Activated T-cell treated with anti-CD3 and anti-CD28 coated beads, Interleukin-2, amount 50 U/mL, for 1 hour (primary cell): Measurements from ENCODE around the gene CNGB1.
"Not testable (repeated sequence)": the region's sequence is repeated elsewhere in the genome, so short reads cannot be mapped to it uniquely, and the experiment has no call there.

ENCODE experiments used
- DNase-seq: peaks from one replicate; pipeline ENCODE4 v3.0.0-alpha.2; 2020

CNGB1 gene

DNA sequence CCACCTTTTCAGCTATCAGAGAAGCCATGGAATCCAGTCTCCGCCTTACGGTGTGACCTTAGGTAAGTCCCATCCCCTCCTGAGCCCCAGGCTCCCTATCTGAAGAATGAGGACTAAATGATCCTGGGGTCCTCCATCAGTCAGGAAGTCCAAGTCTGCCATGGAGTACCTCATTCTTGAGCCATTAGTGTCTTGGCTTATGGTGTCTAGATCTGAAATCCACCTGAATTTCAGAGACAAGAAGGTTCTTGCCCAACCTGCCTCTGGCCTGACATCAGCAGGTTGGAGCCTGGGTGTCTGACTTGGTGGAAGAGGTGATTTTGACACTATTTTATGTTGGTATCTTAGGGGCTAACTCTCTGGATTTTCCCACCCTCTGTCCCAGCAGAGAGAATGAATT, 47.1 kb downstream of the CNGB1 start:
- DNase-seq, result no peak

DNA sequence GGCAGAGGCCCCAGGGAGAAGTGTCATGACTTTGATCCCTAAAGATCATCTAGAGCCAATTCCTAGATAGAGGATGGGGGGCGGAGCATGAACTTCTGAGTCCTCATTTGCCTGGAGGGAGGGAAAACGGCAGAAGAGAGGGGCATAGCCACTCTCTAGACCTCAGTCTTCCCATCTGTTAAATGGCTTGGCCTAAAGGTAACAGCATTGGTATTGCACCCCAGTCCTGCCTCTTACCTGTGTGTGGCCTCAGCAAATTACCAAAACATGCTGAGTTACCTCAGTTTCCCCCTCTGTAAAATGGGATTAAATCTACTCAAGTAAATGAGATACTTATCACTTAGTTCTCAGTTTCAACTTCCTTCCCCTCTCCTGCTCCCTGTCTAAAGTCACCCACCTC, 47.5 kb downstream of the CNGB1 start:
- DNase-seq, result no peak

DNA sequence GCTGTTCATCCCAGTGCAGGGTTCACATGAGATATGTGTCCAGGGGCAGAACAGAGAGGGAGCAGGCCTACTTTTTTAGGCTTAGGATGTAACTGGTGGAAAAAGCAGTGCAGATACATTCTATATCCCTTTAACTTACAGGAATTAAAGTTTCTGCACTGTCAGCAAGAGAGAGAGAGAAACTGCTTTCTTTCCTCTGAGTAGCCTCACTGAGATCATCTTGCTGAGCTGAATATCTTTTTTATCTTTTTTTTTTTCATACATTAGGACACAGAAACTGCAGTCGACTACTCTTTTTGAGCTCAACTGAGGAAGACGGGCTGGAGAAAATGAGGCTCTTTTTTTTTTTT, 50.1 kb downstream of the CNGB1 start:
- DNase-seq, result no peak

DNA sequence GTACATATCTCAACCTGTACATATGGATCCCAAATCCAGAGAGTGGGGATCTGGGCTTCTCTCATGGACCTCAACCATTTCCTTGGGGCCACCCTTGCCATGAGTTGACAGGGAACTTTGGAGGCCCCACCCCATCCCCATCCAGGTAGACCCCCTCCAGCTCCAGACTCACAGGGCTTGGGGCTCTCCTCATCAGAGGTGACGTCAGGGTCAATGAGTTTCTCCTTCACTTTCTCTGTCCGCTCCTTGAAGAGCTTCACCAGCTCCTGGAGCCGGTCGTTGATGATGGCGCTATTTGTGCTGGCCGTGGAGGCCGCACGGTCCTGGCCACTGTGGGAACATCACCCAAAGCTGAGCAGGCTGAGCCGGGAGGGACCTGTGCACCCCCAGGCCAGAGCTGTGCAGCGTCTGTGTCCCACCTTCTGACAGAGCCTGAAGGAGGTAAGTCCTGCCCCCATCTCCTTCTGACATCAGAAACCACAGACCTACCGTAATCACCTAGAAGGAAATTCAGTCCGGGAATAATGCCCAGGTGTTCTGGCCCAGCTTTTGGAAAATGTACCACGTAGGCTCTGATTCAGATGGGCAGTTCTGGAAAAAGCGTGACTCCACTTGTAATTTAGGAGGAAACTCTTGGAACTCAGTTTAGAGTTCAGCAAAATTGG, 50.6 kb downstream of the CNGB1 start:
- DNase-seq, result no peak

DNA sequence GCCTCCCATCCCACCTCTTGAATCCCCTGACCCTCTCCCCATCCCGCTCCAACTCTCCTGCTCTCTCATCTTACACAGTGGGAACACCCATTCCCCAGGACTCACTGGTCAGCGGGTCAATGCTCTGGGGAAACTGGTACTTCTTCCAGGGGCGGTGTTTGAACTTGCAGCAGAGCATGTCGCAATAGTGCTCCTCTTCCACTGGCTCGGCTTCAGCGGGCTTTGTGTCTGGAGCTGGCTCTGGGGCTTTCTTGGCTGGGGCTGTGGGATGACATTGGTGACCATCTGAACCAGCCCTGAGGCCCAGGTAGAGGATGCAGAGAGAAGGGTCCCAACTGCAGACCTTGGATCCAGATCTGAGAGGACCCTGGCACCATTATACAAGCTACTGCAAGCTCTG, 51.9 kb downstream of the CNGB1 start:
- DNase-seq, result no peak

DNA sequence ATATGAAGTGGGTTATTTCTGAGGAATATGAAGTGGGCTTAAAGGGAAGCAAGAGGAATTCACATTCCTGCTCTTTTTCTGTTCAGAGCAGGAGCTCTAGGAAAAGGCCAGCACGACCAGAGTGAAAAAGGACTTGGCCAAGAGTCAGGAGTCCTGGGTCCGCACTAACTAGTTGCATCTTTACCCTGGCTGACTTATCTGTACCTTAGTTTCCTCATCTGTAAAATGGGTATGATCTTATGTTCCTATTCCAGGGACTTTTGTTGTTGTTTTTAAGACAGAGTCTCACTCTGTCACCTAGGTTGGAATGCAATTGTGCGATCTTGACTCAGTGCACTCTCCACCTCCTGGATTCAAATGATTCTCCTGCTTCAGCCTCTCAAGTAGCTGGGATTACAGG, 52.5 kb downstream of the CNGB1 start:
- DNase-seq, result no peak

DNA sequence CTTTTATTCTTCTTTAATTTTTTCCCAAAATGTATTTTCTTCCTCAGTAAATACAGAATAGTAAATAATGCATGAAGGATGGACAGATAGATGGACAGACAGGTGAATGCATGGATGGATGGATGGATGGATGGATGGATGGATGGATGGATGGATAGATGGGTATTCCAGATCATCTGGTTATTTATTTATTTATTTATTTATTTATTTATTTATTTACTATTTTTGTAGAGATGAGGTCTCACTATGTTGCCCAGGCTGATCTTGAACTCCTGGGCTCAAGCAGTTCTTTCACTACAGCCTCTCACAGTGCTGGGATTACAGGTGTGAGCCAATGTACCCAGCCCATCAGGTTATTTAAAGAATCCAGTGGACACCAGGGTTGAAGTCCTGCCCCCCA, 53.0 kb downstream of the CNGB1 start:
- not testable (repeated sequence) for DNase-seq

DNA sequence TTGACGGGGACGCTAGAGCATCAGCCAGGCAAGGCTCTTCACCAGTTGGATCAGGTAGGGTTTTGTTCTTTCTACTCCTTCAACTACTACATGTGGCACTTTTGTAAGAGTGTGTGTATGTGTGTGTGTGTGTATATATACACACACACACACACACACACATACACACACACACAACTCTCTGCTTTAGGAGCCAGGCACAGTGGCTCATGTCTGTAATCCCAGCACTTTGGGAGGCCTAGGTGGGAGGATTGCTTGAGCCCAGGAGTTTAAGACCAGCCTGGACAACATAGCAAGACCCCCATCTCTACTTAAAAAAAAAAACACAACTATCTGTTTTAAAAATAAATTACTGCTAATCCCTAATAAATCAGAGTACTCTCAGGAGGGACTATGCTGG, 53.4 kb downstream of the CNGB1 start:
- not testable (repeated sequence) for DNase-seq

DNA sequence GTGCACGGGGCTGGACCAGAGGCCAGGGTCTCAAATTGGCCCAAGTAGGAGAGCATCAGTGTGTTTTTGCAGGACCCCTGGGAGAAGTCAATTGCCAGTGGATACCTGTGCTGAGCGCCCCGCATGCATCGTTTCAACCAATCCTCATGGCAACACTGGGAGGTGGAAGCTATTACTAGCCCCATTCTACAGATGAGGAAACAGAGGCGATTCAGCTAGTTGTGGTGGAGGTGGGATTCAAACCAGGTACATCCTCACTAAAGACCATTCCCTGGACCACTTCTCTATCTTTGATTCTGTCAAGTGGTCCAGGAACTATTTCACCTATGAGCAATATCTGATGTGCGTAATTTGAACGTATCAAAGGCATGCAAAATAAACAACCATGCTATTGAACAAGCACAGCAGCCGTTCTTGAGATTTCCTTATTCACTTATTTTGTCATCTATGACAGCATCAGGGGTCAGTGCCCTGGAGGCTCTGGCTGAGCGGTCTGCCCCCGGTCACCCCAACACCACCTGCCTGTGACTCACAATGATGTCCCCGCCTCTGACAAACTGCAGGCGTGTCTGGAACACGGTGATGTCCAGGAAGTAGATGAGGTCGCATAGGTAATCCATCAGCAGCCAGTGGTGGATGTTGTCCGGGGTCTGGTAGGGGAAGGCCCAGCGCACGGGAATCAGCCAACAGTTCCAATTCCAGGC, 54.0 kb downstream of the CNGB1 start:
- DNase-seq, result no peak

DNA sequence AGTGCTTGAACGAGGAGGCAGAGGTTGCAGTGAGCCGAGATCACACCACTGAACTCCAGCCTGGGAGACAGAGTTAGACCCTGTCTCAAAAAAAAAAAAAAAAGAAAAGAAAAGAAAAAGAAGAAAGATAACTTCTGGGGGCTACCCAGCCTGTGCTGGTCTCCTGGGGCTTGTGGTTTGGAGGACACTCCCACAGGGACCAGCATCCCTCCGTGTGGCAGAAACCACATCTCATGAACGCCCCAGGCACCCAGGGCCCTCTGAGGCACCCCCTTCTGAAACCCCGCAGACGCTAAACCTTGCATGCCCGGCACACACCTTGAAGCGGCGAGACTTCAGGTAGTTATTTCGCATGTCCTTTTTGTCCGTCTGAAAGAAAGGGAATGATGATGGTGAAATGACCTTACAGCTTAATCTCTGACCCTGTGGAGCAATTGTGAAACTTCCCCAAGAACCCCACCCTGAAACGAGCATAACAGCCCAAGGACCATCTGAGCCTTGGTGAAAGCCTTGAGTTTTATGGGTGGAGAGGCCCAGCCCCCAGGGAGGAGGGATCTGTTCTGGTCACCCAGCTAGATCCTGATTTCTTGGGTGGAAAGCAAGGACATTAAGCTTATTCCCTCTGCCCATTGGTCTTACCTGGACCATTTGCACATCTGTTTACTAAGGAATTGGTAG, 55.0 kb downstream of the CNGB1 start:
- DNase-seq, result no peak

DNA sequence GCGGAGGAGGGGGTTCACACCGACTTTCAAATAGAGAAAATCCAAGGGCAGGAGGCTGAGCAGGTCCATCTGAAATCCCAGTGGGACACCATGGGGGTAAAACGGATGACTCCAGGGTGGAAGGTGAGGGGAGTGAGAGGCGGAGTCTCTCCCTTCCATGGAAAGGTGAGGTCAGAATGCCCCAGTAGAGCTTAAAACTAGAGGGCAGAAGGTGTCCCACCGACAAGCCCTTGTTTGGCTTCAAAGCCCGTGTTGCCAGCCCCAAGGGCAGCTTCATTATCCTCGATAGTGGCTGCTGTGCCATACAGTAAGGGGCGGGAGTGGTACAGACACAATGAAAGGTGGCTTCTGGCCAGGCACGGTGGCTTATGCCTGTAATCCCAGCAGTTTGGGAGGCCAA, 55.7 kb downstream of the CNGB1 start:
- DNase-seq, result no peak

DNA sequence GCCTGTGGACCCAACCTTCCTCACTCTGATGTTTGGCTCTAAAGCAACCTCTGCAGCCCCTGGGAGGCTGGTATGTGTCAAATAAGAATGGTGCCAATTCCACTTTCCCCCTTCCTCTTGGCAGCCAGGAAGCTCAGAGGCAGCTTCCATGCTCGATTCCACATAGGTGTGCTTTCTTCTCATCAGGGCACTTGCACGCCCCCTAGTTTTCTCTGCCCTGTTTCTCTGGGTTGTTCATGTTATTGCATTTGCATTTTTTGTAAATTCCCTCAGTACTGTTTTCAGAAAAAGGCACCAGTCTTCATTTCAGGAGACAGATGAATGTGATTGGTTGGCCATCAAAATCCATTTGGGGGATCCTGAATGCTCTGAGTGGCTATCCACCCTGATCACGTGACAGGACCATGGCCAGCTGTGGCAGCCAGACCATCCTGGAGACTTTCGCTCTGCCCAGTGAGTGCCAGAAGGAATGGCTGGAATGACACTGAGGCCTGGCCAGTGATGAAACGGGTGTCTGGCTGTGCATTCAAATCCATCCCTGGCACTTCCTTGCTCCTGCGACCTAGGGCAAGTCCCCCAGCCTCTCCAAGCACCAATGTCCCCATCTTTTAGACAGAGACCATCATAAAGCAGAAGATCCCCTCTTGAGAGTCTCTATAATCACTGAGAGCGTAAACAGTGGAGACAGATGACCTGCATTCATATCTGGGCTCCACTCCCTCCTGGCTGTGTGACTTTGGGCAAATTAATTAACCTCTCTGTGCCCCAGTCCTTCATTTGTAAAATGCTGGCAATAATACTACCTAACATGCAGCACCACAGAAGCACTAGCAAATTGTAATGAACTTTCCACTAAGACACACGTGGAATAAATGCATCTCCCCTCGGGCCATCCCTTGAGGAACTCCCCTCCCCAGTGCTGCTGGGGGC, 56.4 kb downstream of the CNGB1 start:
- DNase-seq, result no peak

DNA sequence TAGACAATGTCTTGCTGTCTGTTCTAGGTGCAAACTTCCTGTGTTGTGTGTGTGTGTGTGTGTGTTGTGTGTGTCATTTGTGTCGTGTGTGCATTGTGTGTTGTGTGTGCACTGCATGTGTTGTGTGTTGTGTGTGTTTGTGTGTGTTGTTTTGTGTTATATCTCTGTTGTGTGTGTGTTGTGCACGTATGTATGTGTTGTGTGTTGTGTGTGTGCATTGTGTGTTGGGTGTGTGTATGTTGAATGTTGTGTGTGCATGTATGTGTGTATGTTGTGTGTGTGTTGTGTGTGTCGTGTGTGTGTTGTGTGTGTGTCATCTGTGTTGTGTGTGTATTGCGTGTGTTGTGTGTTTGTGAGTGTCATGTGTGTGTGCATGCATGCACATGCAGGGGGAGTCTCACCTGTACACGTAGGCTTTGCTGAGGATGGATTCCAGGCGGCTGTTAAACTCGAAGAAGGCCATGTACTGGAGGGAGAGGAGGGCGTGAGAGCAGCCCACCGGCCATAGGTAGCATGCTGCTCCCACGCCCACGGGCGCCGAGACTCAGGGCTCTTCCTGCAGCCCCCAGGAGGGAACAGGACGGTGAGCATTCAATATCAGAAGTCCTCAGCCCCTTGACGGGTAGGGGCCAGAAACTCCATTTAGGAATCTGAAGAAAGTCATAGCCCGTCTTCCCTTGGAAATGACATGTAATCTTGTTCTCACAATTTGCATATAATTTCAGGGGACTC, 58.2 kb downstream of the CNGB1 start:
- no peak for DNase-seq

DNA sequence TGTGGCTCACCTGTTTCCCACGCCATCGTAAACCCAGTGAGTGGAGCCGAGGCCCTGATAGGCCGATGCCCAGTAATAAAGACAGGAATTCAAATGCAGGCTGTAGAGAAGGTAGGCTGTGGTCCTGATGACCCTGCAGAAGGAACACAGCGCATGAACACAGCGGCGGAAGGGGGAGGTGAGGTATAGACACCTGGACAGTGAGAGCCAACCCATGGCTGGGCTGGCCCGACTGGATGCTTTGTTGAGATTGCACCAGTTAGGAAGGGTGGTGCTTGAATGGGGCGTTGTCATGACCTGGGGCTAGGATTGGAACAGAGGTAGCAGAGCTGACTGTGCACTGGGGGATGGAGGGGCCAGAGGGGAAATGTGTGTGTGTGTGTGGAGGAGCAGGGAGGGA, 59.2 kb downstream of the CNGB1 start:
- no peak for DNase-seq

DNA sequence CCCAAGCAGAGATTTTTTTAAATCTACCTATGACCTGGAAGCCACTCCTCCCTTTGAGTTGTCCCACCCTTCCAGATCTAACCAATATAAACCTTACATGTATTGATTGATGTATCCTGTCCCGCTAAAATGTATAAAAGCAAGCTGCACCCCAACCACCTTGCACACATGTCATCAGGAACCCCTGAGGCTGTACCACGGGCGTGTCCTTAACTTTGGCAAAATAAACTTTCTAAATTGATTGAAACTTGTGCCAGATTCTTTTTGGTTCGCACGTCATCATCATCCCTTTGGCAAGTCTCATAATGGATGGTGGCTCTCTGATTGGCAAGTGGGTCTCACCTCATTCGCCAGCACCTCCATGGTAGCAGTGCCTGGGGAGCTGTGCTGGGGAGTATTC, 60.2 kb downstream of the CNGB1 start:
- no peak for DNase-seq

DNA sequence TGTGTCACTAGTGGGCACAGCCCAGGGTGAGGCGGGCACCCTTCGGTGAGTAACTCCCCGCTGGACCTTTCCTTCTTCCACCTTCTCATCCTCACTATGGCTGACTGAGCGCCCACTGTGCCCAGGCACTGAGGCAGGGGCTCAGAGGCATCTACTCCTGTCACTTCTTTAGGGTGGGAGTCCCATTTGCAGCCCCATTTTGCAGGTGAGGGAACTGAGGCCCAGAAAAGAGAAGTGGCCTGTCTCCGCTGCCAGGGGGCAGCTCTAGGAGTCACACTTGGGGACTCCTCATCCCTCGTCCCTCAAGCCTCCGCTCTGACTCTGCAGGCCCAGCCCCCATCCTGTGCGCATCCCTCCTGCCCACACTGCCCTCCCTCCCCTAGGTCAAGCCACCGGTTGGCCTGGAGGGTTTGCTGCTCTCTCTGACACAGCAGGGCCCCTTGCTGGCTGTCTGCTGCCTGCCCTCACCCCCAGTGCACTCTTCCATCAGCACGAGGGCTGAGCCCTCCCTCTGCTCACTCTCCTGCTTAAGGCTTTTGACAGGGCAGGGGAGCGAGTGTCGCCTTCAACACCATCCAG, 62.4 kb downstream of the CNGB1 start:
- no peak for DNase-seq

DNA sequence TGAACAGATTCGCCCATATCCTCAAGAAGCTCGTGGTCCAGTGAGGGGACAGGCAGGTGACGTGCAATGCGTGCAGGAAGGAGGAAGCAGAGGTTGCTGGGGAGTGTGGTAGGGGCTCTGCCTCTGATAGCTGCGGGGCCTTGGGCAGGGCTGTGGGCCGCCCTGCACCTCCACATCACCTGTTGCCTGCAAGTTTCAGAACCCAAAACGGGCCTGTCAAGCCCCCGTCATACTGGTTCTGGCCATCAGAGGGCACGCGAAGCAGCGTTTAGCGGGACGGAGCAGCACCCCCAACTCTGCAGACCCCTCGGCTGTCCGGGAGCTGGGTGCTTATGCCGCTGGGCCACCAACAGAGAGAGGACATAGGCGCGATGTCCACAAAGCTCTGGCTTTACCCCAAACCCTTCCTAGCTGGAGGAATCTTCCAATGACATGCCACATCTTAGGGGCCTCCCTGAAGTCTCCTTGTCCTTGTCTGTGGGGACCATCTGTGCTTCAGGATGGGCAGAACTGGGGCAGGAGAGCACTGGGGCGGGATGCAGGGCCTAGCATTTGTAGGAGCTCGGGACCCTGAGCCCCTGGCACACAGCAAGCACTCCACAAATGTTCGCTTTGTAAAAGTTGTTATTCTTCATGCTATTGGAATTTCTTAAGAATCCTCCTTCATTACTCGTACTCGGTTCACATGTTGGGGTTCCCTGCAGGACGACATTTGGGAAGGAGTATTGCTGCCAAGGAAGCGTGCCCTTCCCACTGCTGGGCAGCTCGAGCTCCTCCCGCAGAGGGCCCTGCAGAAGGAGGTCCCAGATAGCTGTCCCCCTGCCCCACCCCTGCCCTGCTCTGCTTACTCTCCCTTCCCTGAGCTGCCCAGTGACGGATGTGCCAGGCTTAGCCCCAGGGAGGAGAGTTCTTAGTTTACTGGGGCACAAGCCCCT, 64.3 kb downstream of the CNGB1 start:
- DNase-seq, result peak; percentile 47

DNA sequence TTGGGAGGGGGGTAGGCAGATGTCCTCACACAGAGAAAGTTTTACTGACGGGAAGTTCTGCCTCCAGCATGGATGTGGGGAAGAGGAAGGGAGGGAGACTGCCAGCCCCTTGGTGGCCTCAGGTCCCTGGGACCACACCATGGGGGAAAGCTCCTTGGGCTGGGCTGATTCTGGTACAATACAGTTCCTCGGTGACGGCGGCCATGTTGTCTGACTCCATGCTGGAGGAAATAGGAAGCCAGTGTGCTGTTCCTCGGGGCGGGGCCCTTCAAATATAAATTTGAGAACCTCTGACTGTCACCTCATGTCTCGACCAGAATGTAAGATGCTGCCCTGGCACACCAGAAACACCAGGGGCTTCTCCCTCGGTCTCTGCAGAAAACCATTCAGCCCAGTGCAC, 66.8 kb downstream of the CNGB1 start:
- no peak for DNase-seq

DNA sequence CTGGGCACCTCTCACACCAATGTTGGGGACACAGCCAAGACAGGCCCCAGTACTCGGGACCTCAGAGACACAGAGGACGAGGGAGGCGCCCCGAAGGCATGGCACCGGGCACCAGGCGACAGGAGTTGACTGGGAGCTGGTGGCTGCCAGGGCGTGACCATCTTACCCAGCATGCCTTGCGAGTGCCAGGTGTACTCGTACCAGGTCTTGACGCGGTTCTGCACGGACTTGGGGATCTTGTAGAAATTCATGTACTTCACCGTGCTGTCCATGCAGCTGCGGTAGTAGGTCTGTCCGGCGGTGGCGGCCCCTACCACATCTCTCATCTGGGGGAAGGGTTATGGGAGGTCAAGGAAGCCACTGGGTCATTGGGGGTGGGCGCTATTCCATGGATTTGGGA, 67.3 kb downstream of the CNGB1 start:
- DNase-seq, result no peak

DNA sequence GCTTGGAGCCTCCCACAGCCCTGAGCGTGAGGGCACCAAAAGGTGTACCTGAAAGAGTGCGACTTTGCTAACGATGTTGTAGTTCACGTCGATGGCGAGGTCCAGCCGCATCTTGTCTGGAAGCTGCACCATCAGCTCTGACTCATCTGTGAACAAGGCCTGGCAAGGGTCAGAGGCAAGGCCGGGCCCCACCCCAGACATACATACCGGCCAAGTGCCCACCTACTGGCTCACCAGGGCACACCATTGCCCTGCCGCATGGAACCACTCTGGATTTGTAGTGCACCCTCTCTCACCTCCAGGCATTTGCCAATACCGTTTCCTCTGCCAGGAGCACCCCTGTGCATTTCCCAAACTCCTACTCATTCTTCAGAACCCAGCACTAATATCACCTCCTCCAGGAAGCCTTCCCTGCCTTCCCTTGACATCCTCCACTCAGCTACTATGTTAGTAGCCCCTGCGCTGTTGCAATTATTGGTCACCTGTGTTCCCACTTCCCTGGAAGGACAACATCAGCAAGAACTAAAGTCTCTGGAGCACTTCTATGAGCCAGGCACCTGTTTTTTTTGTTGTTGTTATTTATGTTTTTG, 69.4 kb downstream of the CNGB1 start:
- no peak for DNase-seq
